Breast epithelium (tissue), 4 donors: ENCODE results near the gene HES5. TPM values are rescaled to one million over a fixed set of nuclear protein-coding genes. Genes with fewer than 3 reads are reported as not detected.

Experiments used
- DNase-seq, 2 donors: peaks; one replicate each; pipeline ENCODE4 v3.0.0-alpha.2; 2019; ENCODE audit warnings: low spot score in 2 of 2
- H3K27ac ChIP-seq, 2 donors: fragments of 200-600 bp; sonication (generic) in 1 of 2; one replicate each; pipeline ENCODE4 v1.5.1; 2016 to 2019; ENCODE audit warnings: mild to moderate bottlenecking in 1 of 2
- H3K27me3 ChIP-seq, 2 donors: fragments of 200-600 bp; sonication (generic) in 1 of 2; one replicate each; pipeline versions ENCODE4 v1.5.1 to v1.6.0; 2017 to 2019; ENCODE audit warnings: control low read depth in 1 of 2, mild to moderate bottlenecking in 1 of 2
- H3K36me3 ChIP-seq: fragments of 200-600 bp; one replicate; pipeline ENCODE4 v1.5.1; 2019
- H3K4me1 ChIP-seq, 2 donors: fragments of 200-600 bp; sonication (generic); one replicate each; pipeline ENCODE4 v1.5.1; 2016 to 2019; ENCODE audit warnings: control low read depth in 1 of 2
- H3K4me3 ChIP-seq, 3 donors: fragments of 200-600 bp; sonication (generic); 1 replicate in 2 of 3; 2 replicates in 1 of 3; pipeline ENCODE4 v1.5.1; 2016 to 2019; ENCODE audit warnings: mild to moderate bottlenecking in 3 of 3, moderate library complexity in 2 of 3
- H3K9me3 ChIP-seq, 2 donors: fragments of 200-600 bp; sonication (generic) in 1 of 2; one replicate each; pipeline ENCODE4 v1.5.1; 2016 to 2019; ENCODE audit warnings: control low read depth in 1 of 2
- POLR2A ChIP-seq: fragments of 450-650 bp; IDR thresholded peaks from one replicate; pipeline ENCODE4 v1.6.1; 2016; ENCODE audit warnings: antibody characterized with exemption, mild to moderate bottlenecking, moderate library complexity
- POLR2AphosphoS5 ChIP-seq, 3 donors: sonication (generic); formaldehyde crosslinking; IDR thresholded peaks; one replicate each; pipeline ENCODE4 v1.6.1; 2017; ENCODE audit warnings: antibody characterized with exemption in 3 of 3
- intact Hi-C: fragments of 100-400 bp; cut with DNase I; formaldehyde crosslinking; loops from one replicate; pipeline ENCODE4 v1.15.1; 2023; ENCODE audit warnings: low total_unique reads
- total RNA-seq, 3 donors: library from RNA; depleted of rRNA; stranded (reverse); fragments of >200 nt; gene quantifications; one replicate each; pipeline ENCODE4 v1.1.0, GENCODE V29; 2016
- TF ChIP-seq, protein P1 (sequence below), 3 donors: fragments of 450-650 bp; IDR thresholded peaks; one replicate each; pipeline ENCODE4 v1.5.1; 2016 to 2017; ENCODE audit warnings: antibody characterized with exemption in 3 of 3, mild to moderate bottlenecking in 3 of 3, moderate library complexity in 3 of 3

The HES5 gene
- total RNA-seq, 3 donors from 2014 or later: not detected

DNA sequence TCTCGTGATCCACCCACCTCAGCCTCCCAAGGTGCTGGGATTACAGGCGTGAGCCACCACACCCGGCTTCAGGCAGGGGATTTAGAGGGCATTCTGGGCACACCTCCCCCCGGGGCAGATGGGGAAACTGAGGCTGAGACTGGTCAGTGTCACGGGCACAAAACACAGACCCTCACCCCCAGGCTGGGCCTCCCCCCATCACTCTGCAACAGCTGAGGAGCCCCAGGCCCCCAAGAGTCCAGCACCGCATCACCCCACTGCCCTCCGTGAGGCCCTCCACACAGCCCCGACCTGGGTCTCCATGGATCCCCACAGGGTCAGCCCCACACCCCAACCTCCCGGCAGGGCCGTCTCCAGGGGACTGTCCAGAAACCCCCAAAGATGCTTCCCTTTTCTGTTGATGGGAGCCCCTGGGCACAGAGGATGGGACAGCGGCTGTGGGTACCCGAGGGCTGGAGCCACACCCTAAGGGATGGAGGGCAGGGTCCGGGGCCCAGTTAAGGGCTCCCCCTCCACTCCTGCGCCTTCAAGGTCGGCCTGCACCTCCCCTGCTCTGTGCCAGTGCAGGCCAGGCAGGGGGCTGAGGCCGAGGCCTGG lies 37.1 kb upstream of the HES5 start:
- no peak for TF ChIP-seq POLR2A
- no peak for TF ChIP-seq POLR2AphosphoS5 (IDR thresholded peaks at IDR 0.05)
- TF ChIP-seq, protein P1, sequence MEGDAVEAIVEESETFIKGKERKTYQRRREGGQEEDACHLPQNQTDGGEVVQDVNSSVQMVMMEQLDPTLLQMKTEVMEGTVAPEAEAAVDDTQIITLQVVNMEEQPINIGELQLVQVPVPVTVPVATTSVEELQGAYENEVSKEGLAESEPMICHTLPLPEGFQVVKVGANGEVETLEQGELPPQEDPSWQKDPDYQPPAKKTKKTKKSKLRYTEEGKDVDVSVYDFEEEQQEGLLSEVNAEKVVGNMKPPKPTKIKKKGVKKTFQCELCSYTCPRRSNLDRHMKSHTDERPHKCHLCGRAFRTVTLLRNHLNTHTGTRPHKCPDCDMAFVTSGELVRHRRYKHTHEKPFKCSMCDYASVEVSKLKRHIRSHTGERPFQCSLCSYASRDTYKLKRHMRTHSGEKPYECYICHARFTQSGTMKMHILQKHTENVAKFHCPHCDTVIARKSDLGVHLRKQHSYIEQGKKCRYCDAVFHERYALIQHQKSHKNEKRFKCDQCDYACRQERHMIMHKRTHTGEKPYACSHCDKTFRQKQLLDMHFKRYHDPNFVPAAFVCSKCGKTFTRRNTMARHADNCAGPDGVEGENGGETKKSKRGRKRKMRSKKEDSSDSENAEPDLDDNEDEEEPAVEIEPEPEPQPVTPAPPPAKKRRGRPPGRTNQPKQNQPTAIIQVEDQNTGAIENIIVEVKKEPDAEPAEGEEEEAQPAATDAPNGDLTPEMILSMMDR (IDR thresholded peaks at IDR 0.05): no peak
- Histone ChIP-seq H3K36me3 (no peaks in the 10 kb centered on the region), H3K4me3 (no peak overlapping the region), H3K9me3 (no peaks in the 10 kb centered on the region), H3K4me1 (no peaks in the 10 kb centered on the region), H3K27me3 (peaks cover 0 to 7% of the 10 kb centered on the region in 2 donors), H3K27ac (no peak overlapping the region)
- intact Hi-C loops: no loop called here
- DNase-seq: no peak

DNA sequence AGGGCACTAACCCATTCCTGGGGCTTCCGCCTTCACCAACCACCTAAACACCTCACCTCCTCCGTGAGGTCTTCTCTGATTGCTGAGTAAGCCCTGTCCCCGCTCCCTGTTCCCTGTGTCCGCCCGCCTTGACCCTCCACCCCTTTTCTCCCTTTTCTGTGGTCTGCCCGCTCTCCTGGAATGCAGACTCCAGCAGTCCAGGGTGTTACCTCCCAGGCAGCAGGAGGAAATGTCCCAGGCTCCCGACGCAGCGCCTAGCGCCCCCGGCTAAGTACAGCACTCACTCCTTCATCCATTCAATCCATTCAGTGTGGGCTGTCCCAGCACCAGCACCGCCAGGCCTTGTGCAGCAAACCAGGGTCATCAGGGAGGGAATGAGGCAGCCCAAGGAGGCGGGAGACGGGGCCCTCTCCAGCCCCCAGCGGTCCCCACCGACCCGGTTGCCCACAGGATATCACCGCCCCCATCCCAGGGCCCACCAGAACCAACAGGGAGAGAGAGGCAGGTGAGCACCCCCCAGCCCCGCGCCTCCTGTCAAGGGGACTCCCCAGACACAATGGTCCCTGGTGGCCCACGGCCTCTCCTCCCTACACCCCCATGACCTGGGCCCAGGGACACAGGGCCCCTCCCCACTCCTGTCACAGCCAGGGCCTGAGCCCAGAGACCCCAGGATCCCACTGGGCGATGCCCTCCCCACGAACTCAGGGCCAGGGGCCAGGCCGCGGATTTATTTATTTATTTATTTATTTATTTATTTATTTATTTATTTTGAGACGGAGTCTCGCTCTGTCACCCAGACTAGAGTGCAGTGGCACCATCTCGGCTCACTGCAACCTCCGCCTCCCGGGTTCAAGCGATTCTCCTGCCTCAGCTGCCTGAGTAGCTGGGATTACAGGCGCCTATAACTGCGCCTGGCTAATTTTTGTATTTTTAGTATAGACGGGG lies 36.3 kb upstream of the HES5 start:
- H3K27ac ChIP-seq: no peak overlapping the region
- no peaks in the 10 kb centered on the region for H3K36me3 ChIP-seq
- H3K27me3 ChIP-seq: peaks cover 0 to 7% of the 10 kb centered on the region in 2 donors
- TF ChIP-seq POLR2AphosphoS5 (IDR thresholded peaks at IDR 0.05): no peak
- TF ChIP-seq, protein P1 (IDR thresholded peaks at IDR 0.05): no peak
- no peak for TF ChIP-seq POLR2A
- no peak overlapping the region for H3K4me3 ChIP-seq
- intact Hi-C loops: no loop called here
- no peak for DNase-seq
- no peaks in the 10 kb centered on the region for H3K4me1 ChIP-seq
- no peaks in the 10 kb centered on the region for H3K9me3 ChIP-seq

DNA sequence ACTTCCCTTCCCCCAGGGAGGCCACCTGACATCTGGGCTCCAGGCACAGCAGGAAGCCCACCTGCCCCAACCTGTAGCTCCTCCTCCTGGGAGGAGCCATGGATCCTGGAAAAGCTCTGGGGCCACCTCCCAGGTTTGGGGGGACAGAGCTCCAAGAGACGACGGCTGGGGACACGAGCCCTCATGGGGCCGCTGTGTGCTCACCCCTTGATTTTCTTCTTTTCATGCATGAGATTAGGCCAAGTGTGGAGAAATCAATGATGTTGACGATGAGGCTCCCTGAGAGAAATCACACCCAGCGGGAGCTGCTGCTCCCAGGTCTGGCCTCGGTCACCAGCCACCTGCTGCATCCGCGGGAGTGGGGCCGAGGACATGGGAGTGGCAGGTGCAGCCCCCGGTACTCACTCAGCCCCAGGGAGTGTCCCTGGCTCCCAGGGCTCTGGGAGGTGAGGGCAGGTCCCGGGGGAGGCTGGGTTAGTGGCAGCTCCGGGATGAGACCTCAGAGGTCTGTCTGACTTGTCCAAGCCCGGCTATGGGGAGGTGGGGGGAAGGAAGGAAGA lies 34.8 kb upstream of the HES5 start:
- H3K36me3 ChIP-seq: no peaks in the 10 kb centered on the region
- intact Hi-C loops: no loop called here
- no peak for DNase-seq
- TF ChIP-seq POLR2AphosphoS5 (IDR thresholded peaks at IDR 0.05): no peak
- TF ChIP-seq, protein P1 (IDR thresholded peaks at IDR 0.05): no peak
- TF ChIP-seq POLR2A: no peak
- no peak overlapping the region for H3K27ac ChIP-seq
- H3K27me3 ChIP-seq: peaks cover 0 to 7% of the 10 kb centered on the region in 2 donors
- no peaks in the 10 kb centered on the region for H3K9me3 ChIP-seq
- H3K4me3 ChIP-seq: no peak overlapping the region
- no peaks in the 10 kb centered on the region for H3K4me1 ChIP-seq

DNA sequence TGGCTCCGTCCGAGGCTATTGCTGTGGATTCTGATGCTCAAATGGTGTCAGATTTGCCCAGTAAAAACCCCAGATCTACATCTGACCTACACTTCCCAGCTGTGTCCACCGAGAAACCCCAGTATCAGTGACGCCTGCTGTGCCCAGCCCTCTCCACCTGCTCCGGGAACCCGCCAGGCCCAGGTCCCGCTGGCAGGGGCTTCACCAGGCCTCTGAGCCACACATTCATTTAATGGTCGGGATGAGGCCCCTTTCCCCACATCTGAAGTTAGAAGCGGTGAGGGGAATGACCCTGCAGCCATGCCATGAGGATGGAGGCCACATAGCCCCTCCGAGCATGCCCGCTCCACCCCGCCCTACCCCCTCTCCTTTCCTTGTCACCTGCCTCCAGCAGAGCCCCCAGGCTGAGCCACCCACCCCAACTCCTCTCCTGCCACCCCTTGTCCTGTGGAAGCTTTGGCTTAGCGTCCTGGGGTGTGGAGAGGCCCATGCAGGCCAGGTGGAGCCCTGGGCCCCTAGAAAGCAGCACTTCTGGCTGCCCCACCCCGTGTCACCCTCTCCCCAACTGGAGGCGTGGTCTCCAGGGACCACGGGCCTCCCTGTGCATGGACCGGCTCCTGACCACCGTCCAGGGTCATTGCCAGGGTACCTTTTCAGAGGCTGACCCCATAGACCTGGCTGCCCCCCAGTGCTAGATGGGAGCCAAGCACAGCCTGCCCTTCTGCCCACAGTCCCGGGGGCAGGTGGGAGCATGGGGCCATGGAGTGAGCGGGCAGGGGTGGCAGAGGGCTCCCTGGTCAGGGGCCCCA lies 34.1 kb upstream of the HES5 start:
- intact Hi-C loops: no loop called here
- no peaks in the 10 kb centered on the region for H3K36me3 ChIP-seq
- H3K9me3 ChIP-seq: no peaks in the 10 kb centered on the region
- H3K27me3 ChIP-seq: peaks cover 0 to 7% of the 10 kb centered on the region in 2 donors
- TF ChIP-seq POLR2A (no peak), POLR2AphosphoS5 (IDR thresholded peaks at IDR 0.05) (no peak)
- TF ChIP-seq, protein P1 (IDR thresholded peaks at IDR 0.05): no peak
- DNase-seq: no peak
- H3K4me1 ChIP-seq: no peaks in the 10 kb centered on the region
- no peak overlapping the region for H3K4me3 ChIP-seq
- H3K27ac ChIP-seq: no peak overlapping the region
